OCI-LY3 (cell line): ENCODE measurements around the gene FDXR.
"Not testable (repeated sequence)": the region's sequence is repeated elsewhere in the genome, so short reads cannot be mapped to it uniquely, and the experiment has no call there.

Experiments
- CTCF ChIP-seq: fragments of 200-600, 300-600 bp; sonication (generic); IDR thresholded peaks from 2 replicates; pipeline ENCODE4 v1.5.1; 2014; ENCODE audit warnings: antibody characterized with exemption, low read length, low read depth
- EZH2phosphoT487 ChIP-seq: fragments of 200-600 bp; shearing (Covaris generic); IDR thresholded peaks from 2 replicates; pipeline ENCODE4 v1.6.1; 2018; ENCODE audit warnings: antibody characterized with exemption, mixed run types, low read depth

GRCh38 chr17:74906214-74906793 lies 33.5 kb upstream of the FDXR start:
- TF ChIP-seq CTCF, EZH2phosphoT487: not testable (repeated sequence)
